ENCODE data around the gene TSPAN9.

TSPAN9 gene

GRCh38 chr12:3049611-3050249 lies 27.4 kb upstream of the TSPAN9 start:
- H3K4me3 ChIP-seq (replicated peaks; ENCODE audit: insufficient read depth, low read length): no peak overlapping the region
- no peak overlapping the region for H3K27ac ChIP-seq (replicated peaks)
- no peaks in the 10 kb centered on the region for H3K27me3 ChIP-seq (ENCODE audit: insufficient read depth, poor library complexity, severe bottlenecking)
- TF ChIP-seq GABPA (IDR thresholded peaks at IDR 0.05; ENCODE audit: low read depth): no peak
- no peak for TF ChIP-seq SPI1 (IDR thresholded peaks at IDR 0.05; ENCODE audit: borderline replicate concordance, low read depth)
- no peak for TF ChIP-seq POLR2AphosphoS5 (IDR thresholded peaks at IDR 0.05; ENCODE audit: low read depth)
- TF ChIP-seq REST (IDR thresholded peaks at IDR 0.05; ENCODE audit: insufficient replicate concordance, low read depth): no peak
- TF ChIP-seq, protein P1, sequence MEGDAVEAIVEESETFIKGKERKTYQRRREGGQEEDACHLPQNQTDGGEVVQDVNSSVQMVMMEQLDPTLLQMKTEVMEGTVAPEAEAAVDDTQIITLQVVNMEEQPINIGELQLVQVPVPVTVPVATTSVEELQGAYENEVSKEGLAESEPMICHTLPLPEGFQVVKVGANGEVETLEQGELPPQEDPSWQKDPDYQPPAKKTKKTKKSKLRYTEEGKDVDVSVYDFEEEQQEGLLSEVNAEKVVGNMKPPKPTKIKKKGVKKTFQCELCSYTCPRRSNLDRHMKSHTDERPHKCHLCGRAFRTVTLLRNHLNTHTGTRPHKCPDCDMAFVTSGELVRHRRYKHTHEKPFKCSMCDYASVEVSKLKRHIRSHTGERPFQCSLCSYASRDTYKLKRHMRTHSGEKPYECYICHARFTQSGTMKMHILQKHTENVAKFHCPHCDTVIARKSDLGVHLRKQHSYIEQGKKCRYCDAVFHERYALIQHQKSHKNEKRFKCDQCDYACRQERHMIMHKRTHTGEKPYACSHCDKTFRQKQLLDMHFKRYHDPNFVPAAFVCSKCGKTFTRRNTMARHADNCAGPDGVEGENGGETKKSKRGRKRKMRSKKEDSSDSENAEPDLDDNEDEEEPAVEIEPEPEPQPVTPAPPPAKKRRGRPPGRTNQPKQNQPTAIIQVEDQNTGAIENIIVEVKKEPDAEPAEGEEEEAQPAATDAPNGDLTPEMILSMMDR (IDR thresholded peaks at IDR 0.05; ENCODE audit: insufficient read depth, low read length): no peak
- no peak for DNase-seq (ENCODE audit: low read depth in 1 of 2, low spot score in 1 of 2)

DNA sequence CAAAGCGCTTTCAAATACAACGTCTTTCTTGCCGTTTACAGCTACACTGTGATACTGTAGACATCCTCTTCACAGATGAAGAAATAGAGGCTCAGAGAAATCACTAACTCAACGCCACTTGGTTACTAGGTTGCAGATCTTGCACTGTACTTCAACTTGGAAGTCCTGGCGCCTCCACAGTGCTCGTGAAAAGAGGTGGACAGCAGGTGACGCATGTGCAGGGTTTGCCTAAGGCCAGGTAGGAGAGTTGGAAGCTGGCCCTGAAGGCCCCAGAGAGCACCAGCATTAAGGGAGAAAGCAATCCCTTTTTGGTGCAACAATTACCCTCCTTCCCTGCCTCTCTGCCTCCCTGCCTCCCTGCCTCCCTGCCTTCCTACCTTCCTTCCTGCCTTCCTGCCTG lies 22.8 kb upstream of the TSPAN9 start:
- TF ChIP-seq REST (IDR thresholded peaks at IDR 0.05; ENCODE audit: insufficient replicate concordance, low read depth) (no peak), POLR2AphosphoS5 (IDR thresholded peaks at IDR 0.05; ENCODE audit: low read depth) (no peak), GABPA (IDR thresholded peaks at IDR 0.05; ENCODE audit: low read depth) (no peak), SPI1 (IDR thresholded peaks at IDR 0.05; ENCODE audit: borderline replicate concordance, low read depth) (no peak)
- TF ChIP-seq, protein P1 (IDR thresholded peaks at IDR 0.05; ENCODE audit: insufficient read depth, low read length): no peak
- no peak overlapping the region for H3K27ac ChIP-seq (replicated peaks)
- DNase-seq (ENCODE audit: low read depth in 1 of 2, low spot score in 1 of 2): no peak
- no peaks in the 10 kb centered on the region for H3K27me3 ChIP-seq (ENCODE audit: insufficient read depth, poor library complexity, severe bottlenecking)
- no peak overlapping the region for H3K4me3 ChIP-seq (replicated peaks; ENCODE audit: insufficient read depth, low read length)

- DNase-seq (ENCODE audit: low read depth in 1 of 2, low spot score in 1 of 2): no peak
- no peak for TF ChIP-seq GABPA (IDR thresholded peaks at IDR 0.05; ENCODE audit: low read depth)
- TF ChIP-seq POLR2AphosphoS5 (IDR thresholded peaks at IDR 0.05; ENCODE audit: low read depth): no peak
- TF ChIP-seq, protein P1 (IDR thresholded peaks at IDR 0.05; ENCODE audit: insufficient read depth, low read length): no peak
- TF ChIP-seq SPI1 (IDR thresholded peaks at IDR 0.05; ENCODE audit: borderline replicate concordance, low read depth): no peak
- no peak for TF ChIP-seq REST (IDR thresholded peaks at IDR 0.05; ENCODE audit: insufficient replicate concordance, low read depth)
- H3K4me3 ChIP-seq (replicated peaks; ENCODE audit: insufficient read depth, low read length): no peak overlapping the region
- H3K27ac ChIP-seq (replicated peaks): no peak overlapping the region
- no peaks in the 10 kb centered on the region for H3K27me3 ChIP-seq (ENCODE audit: insufficient read depth, poor library complexity, severe bottlenecking)
Observed at GRCh38 chr12:3055026-3055703, 22.0 kb upstream of the TSPAN9 start.
